ENCODE results near the gene FAM156A.

DNA sequence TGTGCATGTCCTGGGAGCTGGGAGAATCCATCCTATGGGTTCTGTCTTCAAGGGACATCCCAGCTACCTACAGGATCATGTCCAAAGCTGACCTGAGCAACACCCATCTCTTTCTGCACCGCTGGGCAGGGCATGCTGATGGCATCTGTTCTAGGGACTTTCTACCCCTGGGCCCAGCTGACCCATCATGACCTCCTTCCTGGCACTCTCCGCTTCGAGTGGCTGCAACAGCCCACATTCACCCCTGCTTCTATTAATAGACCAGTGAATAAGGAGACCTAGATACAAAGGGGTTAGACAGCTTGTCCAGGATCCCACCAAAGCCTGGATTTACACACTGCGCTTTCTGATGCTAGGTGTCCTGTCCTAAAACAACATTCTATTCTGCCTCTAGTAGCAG is 45.7 kb upstream of the FAM156A start:
- TF ChIP-seq, protein P1, sequence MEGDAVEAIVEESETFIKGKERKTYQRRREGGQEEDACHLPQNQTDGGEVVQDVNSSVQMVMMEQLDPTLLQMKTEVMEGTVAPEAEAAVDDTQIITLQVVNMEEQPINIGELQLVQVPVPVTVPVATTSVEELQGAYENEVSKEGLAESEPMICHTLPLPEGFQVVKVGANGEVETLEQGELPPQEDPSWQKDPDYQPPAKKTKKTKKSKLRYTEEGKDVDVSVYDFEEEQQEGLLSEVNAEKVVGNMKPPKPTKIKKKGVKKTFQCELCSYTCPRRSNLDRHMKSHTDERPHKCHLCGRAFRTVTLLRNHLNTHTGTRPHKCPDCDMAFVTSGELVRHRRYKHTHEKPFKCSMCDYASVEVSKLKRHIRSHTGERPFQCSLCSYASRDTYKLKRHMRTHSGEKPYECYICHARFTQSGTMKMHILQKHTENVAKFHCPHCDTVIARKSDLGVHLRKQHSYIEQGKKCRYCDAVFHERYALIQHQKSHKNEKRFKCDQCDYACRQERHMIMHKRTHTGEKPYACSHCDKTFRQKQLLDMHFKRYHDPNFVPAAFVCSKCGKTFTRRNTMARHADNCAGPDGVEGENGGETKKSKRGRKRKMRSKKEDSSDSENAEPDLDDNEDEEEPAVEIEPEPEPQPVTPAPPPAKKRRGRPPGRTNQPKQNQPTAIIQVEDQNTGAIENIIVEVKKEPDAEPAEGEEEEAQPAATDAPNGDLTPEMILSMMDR (conservative IDR thresholded peaks at IDR 0.05) = no peak
- TF ChIP-seq EZH2 (IDR thresholded peaks at IDR 0.05; ENCODE audit: low read depth) = no peak
